A549 (cell line): ENCODE measurements around the gene NFATC4.

Experiments
- CTCF ChIP-seq: fragments of >200 bp; sonication (Bioruptor Twin); formaldehyde crosslinking; IDR thresholded peaks from 3 replicates; pipeline ENCODE4 v1.5.1; 2016
- JUN ChIP-seq, 2 experiments: fragments of >200 bp; sonication (Bioruptor Twin); formaldehyde crosslinking; IDR thresholded peaks; 2 replicates in 1 of 2; 3 replicates in 1 of 2; pipeline ENCODE4 v1.6.1; 2016 to 2017
- POLR2A ChIP-seq: IDR thresholded peaks from 2 replicates; pipeline ENCODE4 v1.6.1; 2012; ENCODE audit warnings: mild to moderate bottlenecking, low read length

- TF ChIP-seq POLR2A, result no peak
- TF ChIP-seq CTCF, result no peak
- TF ChIP-seq JUN (IDR thresholded peaks at IDR 0.05), result no peak
These were observed 6.7 kb upstream of the NFATC4 start for GRCh38 chr14:24361326-24361725.
